ENCODE data around the gene OTOG.

Gene OTOG

GRCh38 chr11:17547051-17547577 is at the start of gene OTOG:
TSS of gene OTOG (plus strand) at chr11:17547259. CDS start at chr11:17547373, 114 bp downstream.
- no peak for DNase-seq

- DNase-seq: no peak
Observed at GRCh38 chr11:17498058-17498457, 49.0 kb upstream of the OTOG start.

- DNase-seq: no peak
Observed at GRCh38 chr11:17498475-17498874, 48.6 kb upstream of the OTOG start.

- DNase-seq: no peak
Observed at GRCh38 chr11:17500673-17501072, 46.4 kb upstream of the OTOG start.

GRCh38 chr11:17502630-17503029 is 44.4 kb upstream of the OTOG start:
- DNase-seq: no peak

- peak; percentile 40 for DNase-seq
Observed at GRCh38 chr11:17504330-17505107, 42.5 kb upstream of the OTOG start.

- no peak for DNase-seq
Observed at GRCh38 chr11:17505146-17505545, 41.9 kb upstream of the OTOG start.

GRCh38 chr11:17506314-17506713 is 40.7 kb upstream of the OTOG start:
- no peak for DNase-seq

GRCh38 chr11:17506942-17507341 is 40.1 kb upstream of the OTOG start:
- no peak for DNase-seq

- no peak for DNase-seq
Observed at GRCh38 chr11:17507773-17508172, 39.3 kb upstream of the OTOG start.

GRCh38 chr11:17508306-17508705 is 38.8 kb upstream of the OTOG start:
- no peak for DNase-seq

- no peak for DNase-seq
Observed at GRCh38 chr11:17508791-17509190, 38.3 kb upstream of the OTOG start.

GRCh38 chr11:17510507-17511206 is 36.4 kb upstream of the OTOG start:
- DNase-seq: no peak

- no peak for DNase-seq
Observed at GRCh38 chr11:17511571-17511970, 35.5 kb upstream of the OTOG start.

- DNase-seq: no peak
Observed at GRCh38 chr11:17512101-17512500, 35.0 kb upstream of the OTOG start.

- no peak for DNase-seq
Observed at GRCh38 chr11:17513853-17514252, 33.2 kb upstream of the OTOG start.

GRCh38 chr11:17514476-17514875 is 32.6 kb upstream of the OTOG start:
- no peak for DNase-seq

- no peak for DNase-seq
Observed at GRCh38 chr11:17515443-17516176, 31.4 kb upstream of the OTOG start.

- DNase-seq: no peak
Observed at GRCh38 chr11:17516551-17517150, 30.4 kb upstream of the OTOG start.

GRCh38 chr11:17517186-17517585 is 29.9 kb upstream of the OTOG start:
- no peak for DNase-seq

- no peak for DNase-seq
Observed at GRCh38 chr11:17518366-17518765, 28.7 kb upstream of the OTOG start.

- no peak for DNase-seq
Observed at GRCh38 chr11:17519061-17519885, 27.8 kb upstream of the OTOG start.

Data from fibroblast of skin of right quadriceps (primary cell).